Left lung (tissue), 10 donors: ENCODE data around the gene TASOR2. TPM values are rescaled to one million over a fixed set of nuclear protein-coding genes. Genes with fewer than 3 reads are reported as not detected.

Source experiments
- ATAC-seq: fragments of 200-7000 bp; cut with Tn5 transposase; one replicate; pipeline ENCODE4 v1.9.1; 2020; ENCODE audit warnings: moderate library complexity
- DNase-seq, 4 donors: peaks; one replicate each; pipeline ENCODE4 v3.0.0-alpha.2; 2013 to 2020
- H3K27ac ChIP-seq, 2 donors: fragments of 200-600 bp; sonication (generic) in 1 of 2; one replicate each; pipeline versions ENCODE4 v1.5.0 to v1.8.0; 2020 to 2021
- H3K27me3 ChIP-seq, 2 donors: fragments of 200-600 bp; sonication (generic) in 1 of 2; one replicate each; pipeline versions ENCODE4 v1.5.0 to v1.8.0; 2020 to 2021
- H3K36me3 ChIP-seq, 2 donors: fragments of 200-600 bp; sonication (generic) in 1 of 2; one replicate each; pipeline versions ENCODE4 v1.5.0 to v1.8.0; 2020 to 2021
- H3K4me1 ChIP-seq, 2 donors: fragments of 200-600 bp; one replicate each; pipeline ENCODE4 v1.8.0; 2021
- H3K4me3 ChIP-seq, 2 donors: fragments of 200-600 bp; sonication (generic) in 1 of 2; one replicate each; pipeline versions ENCODE4 v1.5.0 to v1.8.0; 2020 to 2021; ENCODE audit warnings: mild to moderate bottlenecking in 1 of 2
- H3K9me3 ChIP-seq, 2 donors: fragments of 200-600 bp; sonication (generic) in 1 of 2; one replicate each; pipeline versions ENCODE4 v1.5.0 to v1.8.0; 2020 to 2021
- CTCF ChIP-seq, 2 donors: fragments of 200-600 bp; sonication (generic) in 1 of 2; IDR thresholded peaks; one replicate each; pipeline versions ENCODE4 v1.5.0 to v1.8.0; 2021; ENCODE audit warnings: antibody characterized with exemption in 2 of 2
- intact Hi-C, 2 donors: fragments of 100-400 bp; cut with DNase I; formaldehyde crosslinking; loops; one replicate each; pipeline versions ENCODE4 v1.11.2 to v1.14.2; 2022
- polyA plus RNA-seq, 6 donors: library from polyadenylated mRNA; unstranded; fragments of 120-200 nt; gene quantifications; one replicate each; pipeline ENCODE4 v1.2.1, GENCODE V29; 2013; ENCODE audit not compliant: insufficient read length in 6 of 6
- total RNA-seq, 2 donors: library from RNA; stranded (reverse); fragmentation: NEBNext Ultra II Directional; extraction: Animal tissue kit (Norgen Biotek cat#: 25700); gene quantifications; one replicate each; pipeline ENCODE4 v1.2.1, GENCODE V29; 2021
- donor health status: DM: no; HTN: yes; CAD: no.
- donor health status: DM: no; HTN: no; CAD: no.

TASOR2 gene
- total and polyA plus RNA-seq, 8 donors, result 35.5 to 66.5 (median 39.6) TPM

- ATAC-seq (peak; percentile 96), DNase-seq (peak; percentile 39 to 92 (median 64))
- Histone ChIP-seq H3K36me3 (no peaks in the 10 kb centered on the region), H3K4me1 (peaks cover 0 to 33% of the 10 kb centered on the region in 2 donors), H3K27ac (peak overlapping the region in 1 of 2 donors; percentile 34), H3K4me3 (peak overlapping the region; percentile 21 to 33), H3K9me3 (no peaks in the 10 kb centered on the region), H3K27me3 (no peaks in the 10 kb centered on the region)
- intact Hi-C loops, result no loop called here
- no peak for TF ChIP-seq CTCF (IDR thresholded peaks at IDR 0.05)
Observed at GRCh38 chr10:5692461-5693358, 8.1 kb downstream of the TASOR2 start.

- no peaks in the 10 kb centered on the region for H3K9me3 ChIP-seq
- ATAC-seq (no peak), DNase-seq (no peak)
- no peaks in the 10 kb centered on the region for H3K36me3 ChIP-seq
- H3K27me3 ChIP-seq, result no peaks in the 10 kb centered on the region
- TF ChIP-seq CTCF (IDR thresholded peaks at IDR 0.05), result no peak
- no peak overlapping the region for H3K27ac ChIP-seq
- intact Hi-C loops, result no loop called here
- H3K4me3 ChIP-seq, result no peak overlapping the region
- peaks cover 0 to 33% of the 10 kb centered on the region in 2 donors for H3K4me1 ChIP-seq
Observed at GRCh38 chr10:5694573-5694972, 9.9 kb downstream of the TASOR2 start.

GRCh38 chr10:5697342-5697741, 12.7 kb downstream of the TASOR2 start:
- Histone ChIP-seq H3K27ac (no peak overlapping the region), H3K9me3 (no peaks in the 10 kb centered on the region), H3K27me3 (no peaks in the 10 kb centered on the region), H3K4me3 (no peak overlapping the region), H3K4me1 (peaks cover 0 to 24% of the 10 kb centered on the region in 2 donors), H3K36me3 (no peaks in the 10 kb centered on the region)
- no peak for ATAC-seq
- no peak for TF ChIP-seq CTCF (IDR thresholded peaks at IDR 0.05)
- intact Hi-C loops, result no loop called here
- no peak for DNase-seq

GRCh38 chr10:5698062-5698461, 13.4 kb downstream of the TASOR2 start:
- intact Hi-C loops, result no loop called here
- H3K27me3 ChIP-seq, result no peaks in the 10 kb centered on the region
- DNase-seq (no peak), ATAC-seq (no peak)
- TF ChIP-seq CTCF (IDR thresholded peaks at IDR 0.05), result no peak
- H3K4me3 ChIP-seq, result no peak overlapping the region
- H3K27ac ChIP-seq, result no peak overlapping the region
- H3K36me3 ChIP-seq, result no peaks in the 10 kb centered on the region
- H3K9me3 ChIP-seq, result no peaks in the 10 kb centered on the region
- peaks cover 0 to 17% of the 10 kb centered on the region in 2 donors for H3K4me1 ChIP-seq

- DNase-seq (no peak), ATAC-seq (no peak)
- H3K27me3 ChIP-seq, result no peaks in the 10 kb centered on the region
- no peak overlapping the region for H3K27ac ChIP-seq
- no peak overlapping the region for H3K4me3 ChIP-seq
- TF ChIP-seq CTCF (IDR thresholded peaks at IDR 0.05), result no peak
- peaks cover 0 to 21% of the 10 kb centered on the region in 2 donors for H3K4me1 ChIP-seq
- no peaks in the 10 kb centered on the region for H3K36me3 ChIP-seq
- intact Hi-C loops, result no loop called here
- no peaks in the 10 kb centered on the region for H3K9me3 ChIP-seq
Observed at GRCh38 chr10:5708356-5708755, 23.7 kb downstream of the TASOR2 start.
